ENCODE results near the gene OLFM2. TPM values are rescaled to one million over a fixed set of nuclear protein-coding genes. Genes with fewer than 3 reads are reported as not detected.

Gene OLFM2
- total and polyA plus RNA-seq, 2 experiments from 2014 or later: 58.1 to 117 TPM

- TF ChIP-seq ZNF462 (CRISPR knock-in tag; IDR thresholded peaks at IDR 0.05) (no peak), CREB1 (CRISPR knock-in tag; IDR thresholded peaks at IDR 0.05; ENCODE audit: low read depth) (no peak), STAT1 (IDR thresholded peaks at IDR 0.05; ENCODE audit: unreplicated experiment) (no peak), POLR2AphosphoS5 (IDR thresholded peaks at IDR 0.05; ENCODE audit: low read depth) (no peak), ZNF114 (CRISPR knock-in tag; IDR thresholded peaks at IDR 0.05) (no peak)
Observed at GRCh38 chr19:9842834-9843625, 93.3 kb downstream of the OLFM2 start (continued).

GRCh38 chr19:9839415-9839814 lies 96.9 kb downstream of the OLFM2 start:
- no peak overlapping the region for H2AFZ ChIP-seq
- peaks cover 6% of the 10 kb centered on the region for H3K27me3 Mint-ChIP-seq (ENCODE audit: insufficient read depth, low read depth, poor library complexity)
- peaks cover 56% of the 10 kb centered on the region for H3K36me3 Mint-ChIP-seq (ENCODE audit: low read depth)
- H3K9me2 ChIP-seq (ENCODE audit: insufficient read depth): no peaks in the 10 kb centered on the region
- no peaks in the 10 kb centered on the region for H3K36me3 ChIP-seq (ENCODE audit: insufficient read depth)
- H4K20me1 ChIP-seq (replicated peaks; ENCODE audit: insufficient read depth): peaks cover 7% of the 10 kb centered on the region
- peaks cover 6% of the 10 kb centered on the region; the same call in 1 of the 2 replicates for H3K4me1 ChIP-seq (ENCODE audit: insufficient read depth)
- peaks cover 9% of the 10 kb centered on the region for H3K4me1 Mint-ChIP-seq
- H3K27me3 ChIP-seq (ENCODE audit: insufficient read depth): no peaks in the 10 kb centered on the region
- ATAC-seq (no peak), DNase-seq (ENCODE audit: low spot score) (no peak)
- peaks cover 1% of the 10 kb centered on the region for H3F3A ChIP-seq (replicated peaks; ENCODE audit: low read depth)
- no peak overlapping the region for H3K4me3 ChIP-seq
- H3K4me3 Mint-ChIP-seq: no peak overlapping the region
- peaks cover 17% of the 10 kb centered on the region for H3K79me2 ChIP-seq (replicated peaks; ENCODE audit: insufficient read depth)
- no peak overlapping the region for H3K4me2 ChIP-seq
- H3K27ac Mint-ChIP-seq: no peak overlapping the region
- no peaks in the 10 kb centered on the region for H3K9me3 Mint-ChIP-seq
- no peak overlapping the region for H3K27ac ChIP-seq (ENCODE audit: low read depth)
- no peak for TF ChIP-seq NANOG (IDR thresholded peaks at IDR 0.05; ENCODE audit: borderline replicate concordance)
- no peak for TF ChIP-seq JUNB (IDR thresholded peaks at IDR 0.05; ENCODE audit: unreplicated experiment)
- no peak for TF ChIP-seq ETS1 (IDR thresholded peaks at IDR 0.05)
- no peak for TF ChIP-seq REST (IDR thresholded peaks at IDR 0.05; ENCODE audit: unreplicated experiment)
- TF ChIP-seq CREB1 (CRISPR knock-in tag; IDR thresholded peaks at IDR 0.05; ENCODE audit: low read depth): no peak
